Loucy (cell line): Measurements from ENCODE around the gene TSPAN19.

Experiments
- H2AFZ ChIP-seq: fragments of 200-600 bp; sonication (generic); 2 replicates; pipeline ENCODE4 v1.6.0; 2016; ENCODE audit warnings: antibody characterized with exemption, mild to moderate bottlenecking, low read length, moderate library complexity
- H3F3A ChIP-seq: fragments of 200-600 bp; 2 replicates; pipeline ENCODE4 v1.6.0; 2016; ENCODE audit warnings: antibody characterized with exemption, low read depth, mild to moderate bottlenecking
- H3K27me3 ChIP-seq: fragments of 200-600 bp; sonication (generic); 2 replicates; pipeline ENCODE4 v1.6.1; 2014; ENCODE audit warnings: low read length, mild to moderate bottlenecking; ENCODE audit not compliant: insufficient read depth, poor library complexity, severe bottlenecking
- H3K36me3 ChIP-seq: fragments of 200-600 bp; sonication (generic); 2 replicates; pipeline ENCODE4 v1.6.1; 2016; ENCODE audit warnings: low read length; ENCODE audit not compliant: insufficient read depth
- H3K4me1 ChIP-seq: fragments of 200-600 bp; sonication (generic); 2 replicates; pipeline ENCODE4 v1.5.1; 2014; ENCODE audit warnings: low read length, mild to moderate bottlenecking; ENCODE audit not compliant: insufficient read depth, poor library complexity, severe bottlenecking
- H3K4me2 ChIP-seq: fragments of 200-600 bp; sonication (generic); 2 replicates; pipeline ENCODE4 v1.6.0; 2014; ENCODE audit warnings: antibody characterized with exemption, low read length, low read depth, mild to moderate bottlenecking; ENCODE audit not compliant: poor library complexity, severe bottlenecking
- H3K4me3 ChIP-seq: fragments of 200-600 bp; sonication (generic); 2 replicates; pipeline ENCODE4 v1.5.1; 2014; ENCODE audit warnings: low read length, mild to moderate bottlenecking, mixed read lengths; ENCODE audit not compliant: poor library complexity, severe bottlenecking
- H3K79me2 ChIP-seq: fragments of 200-600 bp; sonication (generic); 2 replicates; pipeline ENCODE4 v1.6.1; 2014; ENCODE audit warnings: low read length; ENCODE audit not compliant: insufficient read depth
- H3K9ac ChIP-seq: fragments of 200-600 bp; sonication (generic); 2 replicates; pipeline ENCODE4 v1.6.0; 2014; ENCODE audit warnings: mild to moderate bottlenecking, low read depth, low read length, moderate library complexity; ENCODE audit not compliant: poor library complexity, severe bottlenecking
- H3K9me2 ChIP-seq: fragments of 200-600 bp; sonication (generic); replicated peaks from 2 replicates; pipeline ENCODE4 v1.6.1; 2016; ENCODE audit warnings: low read depth, low read length, mixed read lengths
- H3K9me3 ChIP-seq: fragments of 200-600 bp; sonication (generic); 2 replicates; pipeline ENCODE4 v1.6.1; 2014; ENCODE audit warnings: mild to moderate bottlenecking, antibody characterized with exemption, low read length, low read depth; ENCODE audit not compliant: insufficient read depth
- H4K20me1 ChIP-seq: fragments of 200-600 bp; sonication (generic); 2 replicates; pipeline ENCODE4 v1.6.0; 2014; ENCODE audit warnings: antibody characterized with exemption, low read length, mild to moderate bottlenecking; ENCODE audit not compliant: insufficient read depth, poor library complexity, severe bottlenecking
- CTCF ChIP-seq: fragments of 200-600 bp; sonication (generic); conservative IDR thresholded peaks from 2 replicates; pipeline ENCODE4 v1.5.1; 2014; ENCODE audit warnings: mild to moderate bottlenecking, antibody characterized with exemption, low read length
- EZH2phosphoT487 ChIP-seq: fragments of 200-600 bp; IDR thresholded peaks from 2 replicates; pipeline ENCODE4 v1.6.1; 2018; ENCODE audit warnings: antibody characterized with exemption, mild to moderate bottlenecking, moderate library complexity, borderline replicate concordance

The TSPAN19 gene

GRCh38 chr12:84998341-84998740, 37.7 kb downstream of the TSPAN19 start:
- H3K9me3 ChIP-seq, result no peaks in the 10 kb centered on the region
- H3K79me2 ChIP-seq, result no peaks in the 10 kb centered on the region
- H3K9ac ChIP-seq, result no peak overlapping the region
- no peaks in the 10 kb centered on the region for H3K27me3 ChIP-seq
- H4K20me1 ChIP-seq, result no peaks in the 10 kb centered on the region
- H3K36me3 ChIP-seq, result no peaks in the 10 kb centered on the region
- no peak overlapping the region for H2AFZ ChIP-seq
- TF ChIP-seq CTCF (no peak), EZH2phosphoT487 (no peak)
- H3K4me1 ChIP-seq, result no peaks in the 10 kb centered on the region
- no peaks in the 10 kb centered on the region for H3F3A ChIP-seq
- no peak overlapping the region for H3K4me2 ChIP-seq
- no peaks in the 10 kb centered on the region for H3K9me2 ChIP-seq
- no peak overlapping the region for H3K4me3 ChIP-seq

GRCh38 chr12:84996759-84997158, 39.3 kb downstream of the TSPAN19 start:
- H3K27me3 ChIP-seq, result no peaks in the 10 kb centered on the region
- no peaks in the 10 kb centered on the region for H3K9me2 ChIP-seq
- H3K4me3 ChIP-seq, result no peak overlapping the region
- H3F3A ChIP-seq, result no peaks in the 10 kb centered on the region
- no peak overlapping the region for H3K4me2 ChIP-seq
- no peaks in the 10 kb centered on the region for H4K20me1 ChIP-seq
- no peaks in the 10 kb centered on the region for H3K36me3 ChIP-seq
- no peaks in the 10 kb centered on the region for H3K79me2 ChIP-seq
- no peak for TF ChIP-seq CTCF
- TF ChIP-seq EZH2phosphoT487, result no peak
- no peaks in the 10 kb centered on the region for H3K4me1 ChIP-seq
- H2AFZ ChIP-seq, result no peak overlapping the region
- H3K9ac ChIP-seq, result no peak overlapping the region
- no peaks in the 10 kb centered on the region for H3K9me3 ChIP-seq

GRCh38 chr12:84995641-84996040, 40.4 kb downstream of the TSPAN19 start:
- no peaks in the 10 kb centered on the region for H3K79me2 ChIP-seq
- H3K9ac ChIP-seq, result no peak overlapping the region
- H3K9me2 ChIP-seq, result no peaks in the 10 kb centered on the region
- H3K4me2 ChIP-seq, result no peak overlapping the region
- H3K27me3 ChIP-seq, result no peaks in the 10 kb centered on the region
- no peak overlapping the region for H2AFZ ChIP-seq
- no peaks in the 10 kb centered on the region for H3K4me1 ChIP-seq
- TF ChIP-seq CTCF, result no peak
- no peak for TF ChIP-seq EZH2phosphoT487
- no peaks in the 10 kb centered on the region for H4K20me1 ChIP-seq
- no peaks in the 10 kb centered on the region for H3F3A ChIP-seq
- no peaks in the 10 kb centered on the region for H3K9me3 ChIP-seq
- H3K36me3 ChIP-seq, result no peaks in the 10 kb centered on the region
- no peak overlapping the region for H3K4me3 ChIP-seq
